ENCODE results near the gene DIDO1.
"Not testable (repeated sequence)": the region's sequence is repeated elsewhere in the genome, so short reads cannot be mapped to it uniquely, and the experiment has no call there.

DIDO1 gene

GRCh38 chr20:62962221-62962879 lies 36.0 kb upstream of the DIDO1 start:
- DNase-seq (ENCODE audit: low spot score): no peak

GRCh38 chr20:62961799-62962198 lies 35.5 kb upstream of the DIDO1 start:
- DNase-seq (ENCODE audit: low spot score): no peak

GRCh38 chr20:62961310-62961783 lies 35.0 kb upstream of the DIDO1 start:
- peak; percentile 61 for DNase-seq (ENCODE audit: low spot score)

- DNase-seq (ENCODE audit: low spot score): not testable (repeated sequence)
Measured at GRCh38 chr20:62960446-62961309, 34.4 kb upstream of the DIDO1 start.

- no peak for DNase-seq (ENCODE audit: low spot score)
Measured at GRCh38 chr20:62959998-62960436, 33.7 kb upstream of the DIDO1 start.

- DNase-seq (ENCODE audit: low spot score): no peak
Measured at GRCh38 chr20:62959101-62959971, 33.0 kb upstream of the DIDO1 start.

GRCh38 chr20:62958388-62959100 lies 32.2 kb upstream of the DIDO1 start:
- no peak for DNase-seq (ENCODE audit: low spot score)

- DNase-seq (ENCODE audit: low spot score): no peak
Measured at GRCh38 chr20:62957136-62958117, 31.1 kb upstream of the DIDO1 start.

- DNase-seq (ENCODE audit: low spot score): no peak
Measured at GRCh38 chr20:62956387-62957135, 30.3 kb upstream of the DIDO1 start.

GRCh38 chr20:62955519-62956386 lies 29.4 kb upstream of the DIDO1 start:
- DNase-seq (ENCODE audit: low spot score): no peak

GRCh38 chr20:62953839-62954703 lies 27.8 kb upstream of the DIDO1 start:
- DNase-seq (ENCODE audit: low spot score): peak; percentile 78

GRCh38 chr20:62952968-62953838 lies 26.9 kb upstream of the DIDO1 start:
- no peak for DNase-seq (ENCODE audit: low spot score)

GRCh38 chr20:62952373-62952967 lies 26.2 kb upstream of the DIDO1 start, which contains the start of gene SLC17A9:
Gene SLC17A9 (plus strand): TSS chr20:62952709. CDS start chr20:62952831, 122 bp downstream.
- peak; percentile 88 for DNase-seq (ENCODE audit: low spot score)

- DNase-seq (ENCODE audit: low spot score): no peak
Measured at GRCh38 chr20:62951896-62952372, 25.6 kb upstream of the DIDO1 start.

- no peak for DNase-seq (ENCODE audit: low spot score)
Measured at GRCh38 chr20:62951143-62951895, 25.0 kb upstream of the DIDO1 start.

Measured in iPS-NIHi11 (cell line).